HepG2 (cell line): ENCODE results near the gene PHACTR3.

Source experiments
- ATM ChIP-seq: fragments of 450-650 bp; IDR thresholded peaks from 2 replicates; pipeline ENCODE4 v1.7.1; 2017; ENCODE audit warnings: mild to moderate bottlenecking, borderline replicate concordance
- CENPT ChIP-seq: sonication (generic); formaldehyde crosslinking; IDR thresholded peaks from 2 replicates; pipeline ENCODE4 v1.8.0; 2022; ENCODE audit warnings: low read depth, mild to moderate bottlenecking, moderate library complexity, missing genetic modification reagents
- MEIS1 ChIP-seq: sonication (generic); formaldehyde crosslinking; IDR thresholded peaks from 2 replicates; pipeline ENCODE4 v1.9.0; 2021; ENCODE audit warnings: mild to moderate bottlenecking, missing genetic modification reagents, moderate library complexity, borderline replicate concordance
- RXRA ChIP-seq: sonication (generic); formaldehyde crosslinking; IDR thresholded peaks from 2 replicates; pipeline ENCODE4 v1.5.1; 2020; ENCODE audit warnings: missing genetic modification reagents
- SCMH1 ChIP-seq: sonication (generic); formaldehyde crosslinking; IDR thresholded peaks from 2 replicates; pipeline ENCODE4 v1.9.0; 2021; ENCODE audit warnings: missing genetic modification reagents, mild to moderate bottlenecking, borderline replicate concordance
- STAT5B ChIP-seq: sonication (generic); formaldehyde crosslinking; IDR thresholded peaks from 2 replicates; pipeline ENCODE4 v1.4.0; 2020; ENCODE audit warnings: missing genetic modification reagents
- U2AF1 ChIP-seq: fragments of 200-400 bp; formaldehyde crosslinking; optimal IDR thresholded peaks from 2 replicates; pipeline ENCODE3; 2017; ENCODE audit warnings: mild to moderate bottlenecking, low read depth, low read length
- TF ChIP-seq, protein P1 (sequence below): sonication (generic); formaldehyde crosslinking; IDR thresholded peaks from 2 replicates; pipeline ENCODE4 v1.4.0; 2020; ENCODE audit warnings: missing genetic modification reagents, borderline replicate concordance
- TF ChIP-seq, protein P2 (sequence below), 2 experiments: fragments of 450-650 bp in 1 of 2; sonication (generic) in 1 of 2; formaldehyde crosslinking in 1 of 2; IDR thresholded peaks; 2 replicates each; pipeline versions ENCODE4 v1.6.1 to v1.8.0; 2016 to 2022; ENCODE audit warnings: antibody characterized with exemption in 1 of 2, mild to moderate bottlenecking in 1 of 2, missing genetic modification reagents in 1 of 2
- TF ChIP-seq, protein P3 (sequence below): sonication (generic); formaldehyde crosslinking; conservative IDR thresholded peaks from 2 replicates; pipeline ENCODE4 v1.4.0; 2020; ENCODE audit warnings: missing genetic modification reagents
- TF ChIP-seq, protein P4 (sequence below): sonication (generic); formaldehyde crosslinking; IDR thresholded peaks from 2 replicates; pipeline ENCODE4 v1.8.1; 2023; ENCODE audit warnings: mild to moderate bottlenecking, inconsistent platforms, moderate library complexity, missing genetic modification reagents, borderline replicate concordance
- TF ChIP-seq, protein P5 (sequence below): sonication (generic); formaldehyde crosslinking; IDR thresholded peaks from 2 replicates; pipeline ENCODE4 v1.5.0; 2020; ENCODE audit warnings: mild to moderate bottlenecking, missing genetic modification reagents, moderate library complexity

DNA sequence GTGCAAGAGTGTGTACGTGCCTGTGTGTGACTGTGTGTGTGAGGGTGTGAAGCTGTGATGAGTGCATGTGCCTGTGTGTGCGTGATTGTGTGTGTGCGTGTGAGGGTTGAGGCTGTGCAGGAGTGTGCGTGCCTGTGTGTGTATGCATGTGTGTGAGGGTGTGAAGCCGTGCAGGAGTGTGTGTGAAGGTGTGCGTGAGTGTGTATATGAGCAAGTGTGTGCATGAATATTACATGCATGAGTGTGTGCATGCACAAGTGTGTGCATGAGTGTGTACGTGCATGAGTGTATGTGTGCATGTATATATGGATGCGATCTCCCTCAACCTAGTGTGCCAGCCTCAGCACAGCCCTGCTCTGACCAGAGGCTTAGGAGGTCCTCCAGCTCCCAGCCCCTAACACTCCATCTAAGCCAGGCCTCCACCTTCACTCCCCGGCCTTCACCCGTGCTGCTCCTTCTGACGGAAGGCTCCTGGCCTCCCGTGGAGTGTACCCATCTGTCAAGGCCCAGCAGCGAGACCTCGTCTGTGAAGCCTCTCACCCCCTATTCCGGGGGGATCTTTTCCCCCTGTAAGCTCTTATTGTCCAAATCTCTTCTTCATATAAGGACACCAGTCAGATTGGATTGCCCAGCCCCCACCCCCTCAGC is 19.9 kb upstream of the PHACTR3 start:
- TF ChIP-seq, protein P1, sequence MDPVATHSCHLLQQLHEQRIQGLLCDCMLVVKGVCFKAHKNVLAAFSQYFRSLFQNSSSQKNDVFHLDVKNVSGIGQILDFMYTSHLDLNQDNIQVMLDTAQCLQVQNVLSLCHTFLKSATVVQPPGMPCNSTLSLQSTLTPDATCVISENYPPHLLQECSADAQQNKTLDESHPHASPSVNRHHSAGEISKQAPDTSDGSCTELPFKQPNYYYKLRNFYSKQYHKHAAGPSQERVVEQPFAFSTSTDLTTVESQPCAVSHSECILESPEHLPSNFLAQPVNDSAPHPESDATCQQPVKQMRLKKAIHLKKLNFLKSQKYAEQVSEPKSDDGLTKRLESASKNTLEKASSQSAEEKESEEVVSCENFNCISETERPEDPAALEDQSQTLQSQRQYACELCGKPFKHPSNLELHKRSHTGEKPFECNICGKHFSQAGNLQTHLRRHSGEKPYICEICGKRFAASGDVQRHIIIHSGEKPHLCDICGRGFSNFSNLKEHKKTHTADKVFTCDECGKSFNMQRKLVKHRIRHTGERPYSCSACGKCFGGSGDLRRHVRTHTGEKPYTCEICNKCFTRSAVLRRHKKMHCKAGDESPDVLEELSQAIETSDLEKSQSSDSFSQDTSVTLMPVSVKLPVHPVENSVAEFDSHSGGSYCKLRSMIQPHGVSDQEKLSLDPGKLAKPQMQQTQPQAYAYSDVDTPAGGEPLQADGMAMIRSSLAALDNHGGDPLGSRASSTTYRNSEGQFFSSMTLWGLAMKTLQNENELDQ (CRISPR knock-in tag), result no peak
- TF ChIP-seq, protein P2, sequence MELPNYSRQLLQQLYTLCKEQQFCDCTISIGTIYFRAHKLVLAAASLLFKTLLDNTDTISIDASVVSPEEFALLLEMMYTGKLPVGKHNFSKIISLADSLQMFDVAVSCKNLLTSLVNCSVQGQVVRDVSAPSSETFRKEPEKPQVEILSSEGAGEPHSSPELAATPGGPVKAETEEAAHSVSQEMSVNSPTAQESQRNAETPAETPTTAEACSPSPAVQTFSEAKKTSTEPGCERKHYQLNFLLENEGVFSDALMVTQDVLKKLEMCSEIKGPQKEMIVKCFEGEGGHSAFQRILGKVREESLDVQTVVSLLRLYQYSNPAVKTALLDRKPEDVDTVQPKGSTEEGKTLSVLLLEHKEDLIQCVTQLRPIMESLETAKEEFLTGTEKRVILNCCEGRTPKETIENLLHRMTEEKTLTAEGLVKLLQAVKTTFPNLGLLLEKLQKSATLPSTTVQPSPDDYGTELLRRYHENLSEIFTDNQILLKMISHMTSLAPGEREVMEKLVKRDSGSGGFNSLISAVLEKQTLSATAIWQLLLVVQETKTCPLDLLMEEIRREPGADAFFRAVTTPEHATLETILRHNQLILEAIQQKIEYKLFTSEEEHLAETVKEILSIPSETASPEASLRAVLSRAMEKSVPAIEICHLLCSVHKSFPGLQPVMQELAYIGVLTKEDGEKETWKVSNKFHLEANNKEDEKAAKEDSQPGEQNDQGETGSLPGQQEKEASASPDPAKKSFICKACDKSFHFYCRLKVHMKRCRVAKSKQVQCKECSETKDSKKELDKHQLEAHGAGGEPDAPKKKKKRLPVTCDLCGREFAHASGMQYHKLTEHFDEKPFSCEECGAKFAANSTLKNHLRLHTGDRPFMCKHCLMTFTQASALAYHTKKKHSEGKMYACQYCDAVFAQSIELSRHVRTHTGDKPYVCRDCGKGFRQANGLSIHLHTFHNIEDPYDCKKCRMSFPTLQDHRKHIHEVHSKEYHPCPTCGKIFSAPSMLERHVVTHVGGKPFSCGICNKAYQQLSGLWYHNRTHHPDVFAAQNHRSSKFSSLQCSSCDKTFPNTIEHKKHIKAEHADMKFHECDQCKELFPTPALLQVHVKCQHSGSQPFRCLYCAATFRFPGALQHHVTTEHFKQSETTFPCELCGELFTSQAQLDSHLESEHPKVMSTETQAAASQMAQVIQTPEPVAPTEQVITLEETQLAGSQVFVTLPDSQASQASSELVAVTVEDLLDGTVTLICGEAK (IDR thresholded peaks at IDR 0.05), result no peak
- TF ChIP-seq, protein P2 (CRISPR knock-in tag; IDR thresholded peaks at IDR 0.05), result no peak
- TF ChIP-seq SCMH1 (CRISPR knock-in tag) (no peak), STAT5B (no peak), ATM (no peak), MEIS1 (CRISPR knock-in tag) (no peak), RXRA (no peak), CENPT (CRISPR knock-in tag) (no peak), U2AF1 (no peak)
- TF ChIP-seq, protein P3, sequence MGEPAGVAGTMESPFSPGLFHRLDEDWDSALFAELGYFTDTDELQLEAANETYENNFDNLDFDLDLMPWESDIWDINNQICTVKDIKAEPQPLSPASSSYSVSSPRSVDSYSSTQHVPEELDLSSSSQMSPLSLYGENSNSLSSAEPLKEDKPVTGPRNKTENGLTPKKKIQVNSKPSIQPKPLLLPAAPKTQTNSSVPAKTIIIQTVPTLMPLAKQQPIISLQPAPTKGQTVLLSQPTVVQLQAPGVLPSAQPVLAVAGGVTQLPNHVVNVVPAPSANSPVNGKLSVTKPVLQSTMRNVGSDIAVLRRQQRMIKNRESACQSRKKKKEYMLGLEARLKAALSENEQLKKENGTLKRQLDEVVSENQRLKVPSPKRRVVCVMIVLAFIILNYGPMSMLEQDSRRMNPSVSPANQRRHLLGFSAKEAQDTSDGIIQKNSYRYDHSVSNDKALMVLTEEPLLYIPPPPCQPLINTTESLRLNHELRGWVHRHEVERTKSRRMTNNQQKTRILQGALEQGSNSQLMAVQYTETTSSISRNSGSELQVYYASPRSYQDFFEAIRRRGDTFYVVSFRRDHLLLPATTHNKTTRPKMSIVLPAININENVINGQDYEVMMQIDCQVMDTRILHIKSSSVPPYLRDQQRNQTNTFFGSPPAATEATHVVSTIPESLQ (CRISPR knock-in tag), result no peak
- TF ChIP-seq, protein P4, sequence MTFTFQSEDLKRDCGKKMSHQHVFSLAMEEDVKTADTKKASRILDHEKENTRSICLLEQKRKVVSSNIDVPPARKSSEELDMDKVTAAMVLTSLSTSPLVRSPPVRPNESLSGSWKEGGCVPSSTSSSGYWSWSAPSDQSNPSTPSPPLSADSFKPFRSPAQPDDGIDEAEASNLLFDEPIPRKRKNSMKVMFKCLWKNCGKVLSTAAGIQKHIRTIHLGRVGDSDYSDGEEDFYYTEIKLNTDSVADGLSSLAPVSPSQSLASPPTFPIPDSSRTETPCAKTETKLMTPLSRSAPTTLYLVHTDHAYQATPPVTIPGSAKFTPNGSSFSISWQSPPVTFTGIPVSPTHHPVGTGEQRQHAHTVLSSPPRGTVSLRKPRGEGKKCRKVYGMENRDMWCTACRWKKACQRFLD (CRISPR knock-in tag), result no peak
- TF ChIP-seq, protein P5, sequence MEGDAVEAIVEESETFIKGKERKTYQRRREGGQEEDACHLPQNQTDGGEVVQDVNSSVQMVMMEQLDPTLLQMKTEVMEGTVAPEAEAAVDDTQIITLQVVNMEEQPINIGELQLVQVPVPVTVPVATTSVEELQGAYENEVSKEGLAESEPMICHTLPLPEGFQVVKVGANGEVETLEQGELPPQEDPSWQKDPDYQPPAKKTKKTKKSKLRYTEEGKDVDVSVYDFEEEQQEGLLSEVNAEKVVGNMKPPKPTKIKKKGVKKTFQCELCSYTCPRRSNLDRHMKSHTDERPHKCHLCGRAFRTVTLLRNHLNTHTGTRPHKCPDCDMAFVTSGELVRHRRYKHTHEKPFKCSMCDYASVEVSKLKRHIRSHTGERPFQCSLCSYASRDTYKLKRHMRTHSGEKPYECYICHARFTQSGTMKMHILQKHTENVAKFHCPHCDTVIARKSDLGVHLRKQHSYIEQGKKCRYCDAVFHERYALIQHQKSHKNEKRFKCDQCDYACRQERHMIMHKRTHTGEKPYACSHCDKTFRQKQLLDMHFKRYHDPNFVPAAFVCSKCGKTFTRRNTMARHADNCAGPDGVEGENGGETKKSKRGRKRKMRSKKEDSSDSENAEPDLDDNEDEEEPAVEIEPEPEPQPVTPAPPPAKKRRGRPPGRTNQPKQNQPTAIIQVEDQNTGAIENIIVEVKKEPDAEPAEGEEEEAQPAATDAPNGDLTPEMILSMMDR (CRISPR knock-in tag), result no peak
